Right kidney (tissue), 1 donor: Measurements from ENCODE around the gene BCAT1.
"Not testable (repeated sequence)": the region's sequence is repeated elsewhere in the genome, so short reads cannot be mapped to it uniquely, and the experiment has no call there.

Experiments used
- DNase-seq: peaks from one replicate; pipeline ENCODE4 v3.0.0-alpha.2; 2016

The BCAT1 gene

DNA sequence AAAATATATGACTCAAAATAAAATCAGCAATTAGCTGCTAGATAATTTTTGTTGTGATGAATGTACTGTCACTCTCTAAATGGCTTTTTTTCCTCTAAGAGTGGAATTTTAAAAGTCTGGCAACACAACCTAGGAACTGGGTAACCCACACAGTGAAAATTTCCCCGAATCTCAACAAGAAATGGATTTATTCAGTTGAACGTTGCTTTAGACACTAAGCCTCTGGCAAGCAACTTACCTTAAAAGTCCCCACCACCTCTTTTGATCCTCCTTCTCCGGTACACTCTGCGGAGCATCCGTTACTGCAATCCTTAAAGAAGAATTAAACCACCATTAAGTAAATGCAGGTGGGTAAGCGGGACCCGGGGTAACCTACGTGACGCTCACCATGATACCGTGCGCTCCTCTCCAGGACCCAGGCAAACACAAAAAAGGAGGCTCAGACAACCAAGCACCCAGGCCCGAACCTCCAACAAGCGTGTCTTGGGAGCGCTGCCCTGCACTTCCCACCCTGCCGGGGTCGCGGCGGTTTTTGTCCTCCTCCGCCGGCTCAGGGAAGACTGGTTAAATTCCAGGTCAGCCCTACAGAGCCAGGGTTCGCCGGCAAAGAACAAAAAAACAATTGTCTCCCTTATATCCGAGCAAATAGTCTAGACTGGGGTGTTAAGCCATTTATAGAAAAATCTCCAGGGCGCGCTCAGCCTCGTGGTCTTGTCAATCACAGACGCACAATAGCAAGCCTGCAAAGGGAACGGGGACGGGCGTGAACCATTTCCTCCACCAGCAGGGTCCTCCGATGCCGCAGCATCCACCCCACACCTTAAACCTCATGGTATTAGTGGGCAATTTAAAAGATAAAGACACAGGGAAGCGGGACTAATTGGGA lies 47.1 kb downstream of the BCAT1 start:
- peak; percentile 68 for DNase-seq

DNA sequence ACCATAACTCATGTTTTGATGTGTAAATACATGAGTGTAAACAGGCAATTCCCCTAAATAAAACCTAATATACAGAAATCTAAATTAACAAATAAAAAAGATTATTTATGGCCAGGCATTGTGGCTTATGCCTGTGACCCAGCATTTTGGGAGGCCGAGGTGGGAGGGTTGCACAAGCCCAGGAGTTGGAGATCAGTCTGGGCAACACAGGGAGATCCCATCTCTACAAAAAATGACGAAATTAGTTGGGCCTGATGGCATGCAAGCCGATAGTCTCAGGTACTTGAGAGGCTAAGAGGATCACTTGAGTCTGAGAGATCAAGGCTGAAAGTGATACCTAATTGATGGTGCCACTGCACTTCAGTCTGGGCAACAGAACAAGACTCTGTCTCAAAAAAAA lies 48.7 kb downstream of the BCAT1 start:
- no peak for DNase-seq

DNA sequence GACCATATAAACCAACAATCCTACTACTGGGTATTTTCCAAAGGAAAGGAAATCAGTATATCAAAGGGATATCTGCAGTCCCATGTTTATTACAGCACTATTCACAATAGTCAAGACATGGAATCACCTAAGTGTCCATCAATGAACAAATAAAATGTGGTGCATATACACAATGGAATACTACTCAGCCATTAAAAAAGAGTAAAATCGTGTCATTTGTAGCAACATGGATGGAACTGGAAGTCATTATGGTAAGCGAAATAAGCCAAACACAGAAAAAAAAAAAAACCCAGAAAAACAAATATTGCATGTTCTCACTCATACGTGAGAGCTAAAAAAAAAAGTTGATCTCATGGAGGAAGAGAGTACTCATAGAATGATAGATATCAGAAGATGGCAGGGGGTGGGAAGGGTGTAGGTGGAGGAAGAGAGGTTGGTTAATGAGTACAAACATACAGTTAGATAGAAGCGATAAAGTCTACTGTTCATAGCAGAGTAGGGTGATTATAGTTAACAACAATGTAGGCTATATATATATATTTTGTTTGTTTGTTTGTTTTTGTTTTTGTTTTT lies 49.3 kb downstream of the BCAT1 start:
- no peak for DNase-seq

DNA sequence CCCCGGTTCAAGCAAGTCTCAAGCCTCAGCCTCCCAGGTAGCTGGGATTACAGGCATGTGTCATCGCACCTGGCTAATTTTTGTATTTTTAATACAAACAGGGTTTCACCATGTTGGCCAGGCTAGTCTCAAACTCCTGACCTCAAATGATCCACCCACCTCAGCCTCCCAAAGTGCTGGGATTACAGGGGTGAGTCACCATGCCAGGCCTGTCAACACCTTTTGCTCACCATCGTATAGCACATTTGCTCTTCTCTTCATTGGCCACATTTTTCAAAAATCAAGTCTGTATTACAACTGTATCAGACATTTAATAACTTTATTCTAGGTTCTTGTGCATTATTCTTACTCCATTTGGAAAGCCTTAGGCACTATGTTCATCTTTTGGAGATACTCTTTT lies 50.3 kb downstream of the BCAT1 start:
- DNase-seq: no peak

DNA sequence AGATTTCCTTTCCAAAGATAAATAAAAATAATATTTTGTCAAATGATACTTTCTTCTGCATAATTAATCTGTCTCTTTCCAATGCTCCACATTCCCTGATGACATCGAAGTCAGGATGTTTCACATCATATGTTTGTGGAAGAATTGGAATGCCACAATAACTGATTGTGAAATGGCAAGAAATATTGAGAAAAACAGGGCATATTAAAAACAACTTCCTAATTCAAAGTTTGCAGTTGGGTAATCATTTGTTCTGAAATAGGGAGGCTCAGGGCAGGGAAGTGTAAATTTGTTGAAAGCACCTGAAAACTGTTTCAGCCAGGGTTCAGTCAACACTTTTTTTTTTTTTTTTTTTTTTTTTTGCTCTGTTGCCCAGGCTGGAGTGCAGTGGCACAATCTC lies 50.7 kb downstream of the BCAT1 start:
- no peak for DNase-seq

DNA sequence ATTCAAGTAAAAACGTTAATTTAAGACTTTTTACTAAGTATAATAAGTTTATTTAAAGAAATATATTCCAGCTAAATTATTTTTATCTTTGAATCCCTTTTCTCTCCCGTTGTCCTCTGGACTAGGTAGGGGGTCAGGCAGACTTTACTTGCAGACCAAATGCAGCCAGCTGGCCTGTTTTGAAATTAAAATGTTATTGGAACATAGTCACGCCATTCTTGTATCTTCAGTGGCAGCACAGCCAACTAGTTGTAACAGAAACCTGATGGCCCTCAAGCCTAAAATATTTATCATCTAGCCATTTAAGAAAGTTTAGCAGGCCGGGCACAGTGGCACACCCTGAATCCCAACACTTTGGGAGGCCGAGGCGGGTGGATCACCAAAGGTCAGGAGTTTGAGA lies 52.7 kb downstream of the BCAT1 start:
- no peak for DNase-seq

DNA sequence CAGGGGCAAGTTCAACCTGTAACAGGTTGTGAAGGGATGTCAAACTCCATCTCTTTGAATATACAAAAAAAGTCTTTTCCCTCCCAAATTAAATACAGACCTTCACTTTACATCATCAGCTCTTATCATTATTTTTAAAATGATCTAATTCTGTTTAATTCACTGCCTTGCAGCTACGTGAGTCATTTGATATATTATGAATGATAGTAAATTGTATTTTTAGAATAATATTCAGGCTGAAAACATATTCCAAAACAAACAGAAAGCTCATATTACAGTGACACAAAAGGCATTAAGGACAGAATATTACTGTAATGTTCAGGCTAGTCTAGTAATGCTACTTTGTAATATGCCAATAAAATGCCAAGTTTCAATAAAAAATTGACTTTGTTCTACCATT lies 53.3 kb downstream of the BCAT1 start:
- no peak for DNase-seq

DNA sequence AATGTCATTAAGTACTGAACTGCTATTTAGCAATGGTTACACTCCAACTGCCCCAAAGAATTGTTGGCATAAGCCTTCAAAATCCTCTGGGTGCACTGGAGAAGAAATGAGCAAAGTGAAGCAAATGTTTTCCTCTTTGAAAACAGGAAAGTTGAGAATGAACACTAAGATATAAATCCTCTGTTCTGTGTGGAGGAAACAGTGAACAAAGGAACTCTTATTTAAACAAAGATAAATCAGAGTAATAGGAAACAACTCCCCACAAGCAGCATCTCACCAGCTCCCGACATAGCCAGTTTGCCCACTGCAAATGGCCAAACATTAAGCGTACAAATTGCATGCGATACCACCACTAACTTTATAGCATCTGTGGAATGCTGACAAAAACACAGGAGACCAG lies 54.0 kb downstream of the BCAT1 start:
- DNase-seq: no peak

DNA sequence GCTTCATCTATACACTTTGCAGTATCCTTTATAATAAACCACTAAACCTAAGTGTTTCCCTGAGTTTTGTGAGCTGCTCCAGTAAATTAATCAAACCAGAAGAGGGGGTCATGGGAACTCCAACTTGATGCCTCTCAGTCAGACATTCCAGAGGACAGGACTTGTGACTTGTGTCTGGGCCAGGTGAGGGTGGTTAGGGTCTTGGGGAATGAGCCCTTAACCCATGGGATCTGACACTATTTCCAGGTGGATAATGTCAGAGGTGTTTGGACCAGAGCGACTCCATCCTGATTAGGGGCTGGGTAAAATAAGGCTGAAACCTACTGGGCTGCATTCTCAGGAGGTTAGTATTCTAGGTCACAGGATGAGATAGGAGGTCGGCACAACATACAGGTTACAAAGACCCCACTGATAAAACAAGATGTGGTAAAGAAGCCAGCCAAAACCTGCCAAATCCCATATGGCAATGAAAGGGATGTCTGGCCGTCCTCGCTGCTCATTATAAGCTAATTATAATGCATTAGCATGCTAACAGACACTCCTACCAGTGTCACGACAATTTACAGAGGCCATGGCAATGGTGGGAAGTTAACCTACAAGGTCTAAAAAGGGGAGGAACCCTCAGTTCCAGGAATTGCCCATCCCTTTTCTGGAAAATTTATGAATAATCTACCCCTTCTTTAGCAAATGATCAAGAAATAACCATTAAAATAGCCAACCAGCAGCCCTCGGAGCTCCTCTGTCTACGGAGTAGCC lies 58.7 kb downstream of the BCAT1 start:
- no peak for DNase-seq

DNA sequence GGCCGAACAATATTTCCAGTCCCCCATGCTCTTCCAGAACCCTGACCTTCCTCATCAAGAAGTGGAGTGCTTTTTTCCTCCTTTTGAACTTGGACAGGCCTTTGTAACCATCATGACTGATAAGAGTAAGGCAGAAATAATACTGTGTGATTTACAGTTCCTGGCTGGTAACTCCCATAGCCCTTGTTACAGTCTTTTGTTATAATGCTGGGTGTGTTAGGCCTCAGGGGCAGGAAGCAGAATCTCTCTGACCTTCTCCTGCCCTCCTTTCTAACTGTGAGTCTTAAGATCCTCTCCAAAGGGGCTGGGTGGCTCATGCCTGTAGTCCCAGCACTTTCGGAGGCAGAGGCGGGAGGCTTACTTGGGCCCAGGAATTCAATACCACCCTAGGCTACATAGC lies 59.5 kb downstream of the BCAT1 start:
- no peak for DNase-seq

DNA sequence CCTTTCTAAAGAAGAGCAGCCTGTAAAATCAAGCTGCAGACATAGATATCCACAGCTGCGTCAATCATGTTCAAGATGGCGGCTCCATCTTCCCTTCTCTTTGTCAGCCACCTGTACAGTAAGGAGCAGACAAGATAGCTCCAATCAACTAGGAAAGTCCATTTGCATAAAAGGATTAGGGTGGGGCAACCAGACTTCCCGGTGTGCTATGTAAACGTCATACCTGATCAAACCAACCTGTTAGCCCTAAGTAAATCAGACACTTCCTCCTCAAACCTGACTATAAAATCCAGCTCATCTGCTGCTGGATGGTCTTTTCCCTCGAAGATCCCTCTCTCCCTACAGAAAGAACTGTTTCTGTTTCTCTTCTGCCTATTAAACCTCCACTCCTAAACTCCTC lies 60.1 kb downstream of the BCAT1 start:
- DNase-seq: no peak

DNA sequence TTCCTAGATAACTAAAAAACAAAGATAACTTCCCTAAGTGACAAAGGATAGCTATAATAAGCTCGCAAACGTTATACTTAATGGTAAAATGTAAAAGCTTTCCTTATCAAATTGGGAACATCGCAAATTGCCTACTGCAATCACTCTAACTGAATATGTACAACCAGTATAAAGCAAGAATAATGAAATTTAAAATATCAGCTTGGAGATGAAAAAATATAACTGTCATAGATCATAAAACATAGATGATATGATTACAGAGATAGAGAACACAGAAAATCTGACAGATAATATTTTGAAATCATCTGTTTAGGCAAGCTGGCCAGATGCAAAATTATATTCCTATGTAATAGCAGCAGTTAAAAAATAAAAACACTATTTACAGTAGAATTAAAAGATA lies 64.0 kb downstream of the BCAT1 start:
- DNase-seq: no peak

DNA sequence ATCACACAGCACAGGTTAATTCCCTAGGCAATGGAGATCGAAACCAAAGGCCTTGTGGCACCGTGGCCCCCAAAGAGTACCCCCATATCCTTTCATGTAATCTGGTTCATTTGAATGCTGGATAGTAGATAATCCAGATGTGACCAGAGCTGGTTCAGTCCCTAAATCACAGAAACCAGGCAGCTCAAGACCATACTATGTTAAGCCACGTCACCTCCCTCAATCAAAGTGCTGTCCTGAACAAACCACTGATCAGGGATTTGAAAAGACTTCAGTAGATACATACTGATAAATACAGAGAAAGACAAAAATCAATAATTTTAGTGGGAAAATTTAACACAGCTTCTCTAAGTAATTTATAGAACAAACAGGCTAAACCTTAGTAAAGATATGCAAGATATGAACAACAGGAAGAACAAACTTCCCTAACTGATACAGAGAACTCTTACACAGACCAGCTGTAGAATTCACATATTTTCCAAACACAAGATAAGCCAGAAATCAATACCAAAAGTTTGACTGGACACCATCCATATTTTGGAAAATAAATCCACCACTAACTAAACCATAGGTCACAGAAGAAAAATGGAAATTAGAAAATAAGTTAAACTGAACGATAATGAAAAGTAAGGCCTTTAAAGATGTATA lies 67.1 kb downstream of the BCAT1 start:
- no peak for DNase-seq

DNA sequence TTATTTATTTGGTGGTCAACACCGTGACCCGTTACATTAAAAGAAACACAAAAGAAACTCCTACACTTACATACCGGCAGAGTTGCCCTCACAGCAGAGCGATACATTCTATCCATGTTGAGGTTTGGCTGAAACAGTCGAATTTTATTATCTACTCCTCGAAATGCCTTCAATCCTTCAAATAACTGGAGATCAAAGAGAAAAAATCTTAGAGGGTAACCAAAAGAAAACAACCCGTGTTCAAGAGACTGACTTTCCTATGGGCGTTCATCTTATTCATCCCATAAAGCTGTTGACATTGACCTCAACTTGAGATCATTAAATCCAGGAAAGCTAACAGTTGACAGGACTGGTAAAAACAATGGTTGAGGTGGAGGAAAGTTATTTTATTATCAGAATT lies 67.7 kb downstream of the BCAT1 start:
- no peak for DNase-seq

DNA sequence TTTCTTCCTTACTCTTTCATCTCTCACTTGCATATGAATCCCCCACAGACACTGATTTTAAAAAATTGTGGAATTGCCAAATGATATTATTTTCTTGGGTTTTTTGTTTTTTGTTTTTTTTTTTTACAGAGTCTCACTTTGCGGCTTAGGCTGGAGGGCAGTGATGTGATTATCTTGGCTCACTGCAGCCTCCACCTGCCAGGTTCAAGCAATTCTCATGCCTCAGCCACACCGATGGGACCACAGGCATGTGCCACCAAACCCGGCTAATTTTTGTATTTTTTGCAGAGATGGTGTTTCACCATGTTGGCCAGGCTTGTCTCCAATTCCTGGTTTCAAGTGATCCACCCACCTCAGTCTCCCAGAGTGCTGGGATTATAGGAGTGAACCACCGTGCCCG lies 68.2 kb downstream of the BCAT1 start:
- no peak for DNase-seq

DNA sequence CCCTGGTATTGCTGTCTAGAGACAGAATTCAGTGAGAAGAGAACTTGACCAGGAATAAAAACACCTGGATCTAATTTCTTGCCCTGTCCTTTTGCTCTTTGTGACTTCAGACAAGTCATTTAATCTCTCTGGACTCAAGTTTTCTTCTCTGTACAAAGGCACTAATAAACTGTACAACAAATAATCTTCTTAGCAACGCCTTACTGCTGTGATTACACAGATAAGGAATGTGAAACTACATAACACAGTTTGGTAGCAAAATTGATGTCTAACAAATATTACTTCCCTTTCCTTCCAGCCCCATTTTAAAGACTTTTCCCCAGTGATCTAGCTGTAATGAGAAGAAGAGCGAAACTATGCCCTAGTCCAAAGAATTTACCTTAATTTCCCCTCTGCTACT lies 69.3 kb downstream of the BCAT1 start:
- DNase-seq: no peak

DNA sequence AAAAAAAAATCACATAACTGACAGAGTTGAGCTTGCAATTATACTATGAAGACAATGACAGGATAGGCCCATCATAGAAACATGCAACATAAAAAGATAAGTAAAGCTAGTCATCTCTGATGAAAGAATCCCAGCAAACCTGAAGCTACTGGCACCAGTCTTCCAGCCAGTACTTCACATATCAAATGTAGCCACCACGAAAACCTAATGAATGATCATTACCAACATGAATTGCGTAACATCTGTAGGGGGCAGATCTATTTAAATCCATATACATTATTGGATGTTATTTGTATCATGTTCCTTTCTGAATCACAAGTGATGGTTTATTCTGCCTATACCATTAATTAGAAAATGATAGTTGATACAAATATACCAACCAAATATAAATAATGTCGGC lies 73.9 kb downstream of the BCAT1 start:
- no peak for DNase-seq

DNA sequence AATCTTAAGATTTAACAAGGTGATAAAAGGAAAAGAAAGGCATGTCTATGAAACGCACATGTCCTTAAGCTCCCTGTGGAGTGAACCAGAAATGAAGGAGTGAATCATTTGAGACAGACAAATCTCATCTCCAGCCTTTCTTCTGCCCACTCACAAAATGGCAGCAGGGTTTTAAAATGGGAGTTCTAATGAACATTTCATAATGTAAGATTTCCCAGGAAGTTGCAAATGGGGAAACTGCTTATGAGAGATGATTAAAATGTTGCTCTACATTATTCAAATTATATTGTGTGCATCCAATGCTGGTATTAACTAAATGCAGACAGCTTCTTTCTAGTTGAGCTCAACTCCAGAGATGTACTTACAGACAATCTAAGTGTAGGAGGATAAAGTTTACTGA lies 76.7 kb downstream of the BCAT1 start:
- no peak for DNase-seq

DNA sequence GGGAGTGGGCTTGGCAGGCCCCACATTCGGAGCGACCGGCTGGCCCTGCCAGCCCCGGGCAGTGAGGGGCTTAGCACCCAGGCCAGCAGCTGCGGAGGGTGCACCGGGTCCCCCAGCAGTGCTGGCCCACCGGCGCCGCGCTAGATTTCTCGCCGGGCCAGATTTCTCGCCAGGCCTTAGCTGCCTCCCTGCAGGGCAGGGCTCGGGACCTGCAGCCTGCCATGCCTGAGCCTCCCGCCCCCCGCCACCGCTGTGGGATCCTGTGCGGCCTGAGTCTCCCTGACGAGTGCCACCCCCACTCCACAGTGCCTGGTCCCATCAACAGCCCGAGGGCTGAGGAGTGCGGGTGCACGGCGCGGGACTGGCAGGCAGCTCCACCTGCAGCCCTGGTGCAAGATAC lies 82.8 kb downstream of the BCAT1 start:
- not testable (repeated sequence) for DNase-seq

DNA sequence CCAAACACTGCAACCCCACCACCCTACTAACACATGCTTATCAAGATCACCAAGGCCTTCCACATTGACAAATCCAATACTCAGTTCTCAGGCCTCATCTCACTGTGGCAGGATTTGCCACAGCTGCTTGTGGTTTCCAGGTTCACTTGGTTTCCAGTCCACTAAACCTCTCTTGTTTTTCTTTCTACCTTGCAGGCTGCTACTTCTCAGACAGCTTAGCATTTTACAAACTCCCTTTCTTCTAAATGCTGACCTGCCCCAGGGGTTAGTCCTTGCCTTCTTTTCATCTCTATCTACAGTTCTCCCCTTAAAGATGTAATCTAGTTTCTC lies 84.1 kb downstream of the BCAT1 start:
- DNase-seq: no peak

DNA sequence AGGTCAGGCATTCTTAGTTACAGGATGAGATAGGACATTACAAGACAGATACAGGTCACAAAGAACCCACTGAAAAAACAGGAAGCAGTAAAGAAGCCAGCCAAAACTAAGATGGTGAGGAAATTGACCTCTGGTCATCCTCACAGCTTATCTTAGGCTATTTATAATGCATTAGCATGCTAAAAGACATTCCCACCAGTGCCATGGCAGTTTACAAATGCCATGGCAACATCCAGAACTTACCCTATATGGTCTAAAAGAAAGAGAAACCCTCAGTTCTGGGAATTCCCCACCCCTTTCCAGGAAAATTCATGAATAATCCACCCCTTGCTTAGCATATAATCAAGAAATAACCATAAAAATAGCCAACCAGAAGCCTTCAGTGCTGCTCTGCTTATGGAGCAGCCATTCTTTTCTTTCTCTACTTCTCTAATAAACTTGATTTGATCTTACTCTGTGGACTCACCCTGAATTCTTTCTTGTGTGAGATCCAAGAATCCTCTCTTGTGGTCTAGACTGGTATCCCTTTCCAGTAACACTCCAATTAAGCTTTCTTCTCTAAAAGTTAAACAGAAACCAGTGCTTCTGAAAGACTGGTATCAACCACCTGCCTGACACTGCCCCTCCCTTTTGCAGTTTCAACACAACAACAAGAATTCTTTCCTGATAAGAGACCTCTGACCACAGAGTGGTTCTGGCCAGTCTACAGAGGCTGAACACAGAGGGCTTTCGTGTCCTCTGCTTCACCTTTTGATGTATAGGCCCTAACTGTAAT lies 86.9 kb downstream of the BCAT1 start:
- DNase-seq: no peak

DNA sequence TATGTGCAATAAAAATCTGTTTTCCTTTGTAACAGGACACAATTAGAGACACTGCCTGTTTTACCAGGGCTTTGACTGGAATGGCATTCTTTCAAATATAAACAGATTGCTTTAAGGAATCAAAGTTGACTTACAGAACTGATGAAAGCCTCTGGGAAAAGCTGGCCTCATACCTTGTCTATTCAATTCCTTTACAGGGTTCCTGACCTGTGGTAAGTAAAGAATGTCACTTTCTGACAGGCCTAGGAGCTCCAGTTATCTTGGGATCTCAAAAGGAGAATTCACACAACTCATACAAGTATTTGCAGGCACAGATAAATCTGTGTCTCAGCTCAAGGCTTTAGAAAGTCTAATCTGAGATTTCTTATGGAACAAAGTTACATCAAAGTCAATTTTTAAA lies 88.4 kb downstream of the BCAT1 start:
- DNase-seq: no peak
